SK-N-SH (cell line): ENCODE data around the gene PODXL2.

Source experiments
- CTCF ChIP-seq: fragments of 200-600 bp; sonication (generic); IDR thresholded peaks from 2 replicates; pipeline ENCODE4 v1.6.1; 2017; ENCODE audit warnings: antibody characterized with exemption, mild to moderate bottlenecking, moderate library complexity
- EP300 ChIP-seq, 2 experiments: IDR thresholded peaks; 2 replicates each; pipeline versions ENCODE4 v1.4.0 to v1.6.1; 2012; ENCODE audit warnings: borderline replicate concordance in 1 of 2, low read depth in 1 of 2, low read length in 1 of 2
- JUND ChIP-seq: IDR thresholded peaks from 2 replicates; pipeline ENCODE4 v1.4.0; 2012
- MAX ChIP-seq: IDR thresholded peaks from 2 replicates; pipeline ENCODE4 v1.4.0; 2012; ENCODE audit warnings: low read depth
- PBX3 ChIP-seq: IDR thresholded peaks from 2 replicates; pipeline ENCODE4; 2012
- POLR2AphosphoS5 ChIP-seq: IDR thresholded peaks from 2 replicates; pipeline ENCODE4 v1.6.1; 2012; ENCODE audit warnings: low read depth, low read length
- USF2 ChIP-seq: fragments of 150-350 bp; IDR thresholded peaks from 2 replicates; pipeline ENCODE4 v1.6.1; 2017; ENCODE audit warnings: antibody characterized with exemption, low read length, low read depth, borderline replicate concordance
- YY1 ChIP-seq: IDR thresholded peaks from 2 replicates; pipeline ENCODE4 v1.4.0; 2012; ENCODE audit warnings: low read depth, mild to moderate bottlenecking

DNA sequence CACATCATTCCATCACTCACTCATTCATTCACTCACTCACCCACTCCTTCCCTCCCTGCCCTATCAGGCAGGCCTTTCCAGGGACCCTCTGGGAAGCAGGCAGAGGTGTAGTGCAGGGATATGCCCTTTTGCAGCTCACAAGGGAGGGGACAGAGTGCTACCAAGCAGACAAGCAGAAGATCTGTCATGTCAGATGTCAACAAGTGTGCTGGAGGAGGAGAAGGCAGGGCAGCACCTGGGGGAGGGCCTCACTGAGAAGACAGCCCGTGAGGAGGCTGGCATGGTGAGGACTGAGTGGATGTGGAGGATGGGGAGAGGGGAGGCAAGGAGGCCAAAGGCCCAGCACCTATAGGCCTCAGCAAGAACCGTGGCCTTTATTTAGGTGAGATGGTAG, 59.0 kb downstream of the PODXL2 start:
- TF ChIP-seq CTCF (no peak), PBX3 (no peak), JUND (no peak), USF2 (no peak), MAX (no peak), YY1 (no peak), EP300 (IDR thresholded peaks at IDR 0.05; ENCODE audit: borderline replicate concordance in 1 of 2, low read depth in 1 of 2, low read length in 1 of 2) (no peak), POLR2AphosphoS5 (no peak)
